HG03066 (cell line): ENCODE measurements around the gene TEAD1.

Source experiments
- ATAC-seq: cut with Tn5 transposase; IDR thresholded peaks from one replicate; pipeline ENCODE4 v1.9.1; 2021; ENCODE audit warnings: low read depth; ENCODE audit not compliant: unreplicated experiment

The TEAD1 gene

GRCh38 chr11:12664385-12664784, 9.8 kb upstream of the TEAD1 start:
- ATAC-seq: no peak

GRCh38 chr11:12666915-12667314, 7.3 kb upstream of the TEAD1 start:
- no peak for ATAC-seq

- no peak for ATAC-seq
Observed at GRCh38 chr11:12667646-12668045, 6.6 kb upstream of the TEAD1 start.

- ATAC-seq: no peak
Observed at GRCh38 chr11:12668166-12668565, 6.1 kb upstream of the TEAD1 start.

- ATAC-seq: no peak
Observed at GRCh38 chr11:12669930-12670329, 4.3 kb upstream of the TEAD1 start.

- no peak for ATAC-seq
Observed at GRCh38 chr11:12671370-12671769, 2.9 kb upstream of the TEAD1 start.

- no peak for ATAC-seq
Observed at GRCh38 chr11:12673601-12673923, 659 bp upstream of the TEAD1 start.

GRCh38 chr11:12674571-12674935, 332 bp downstream of the TEAD1 start:
- peak; percentile 26 for ATAC-seq

- no peak for ATAC-seq
Observed at GRCh38 chr11:12674936-12675696, 895 bp downstream of the TEAD1 start.

GRCh38 chr11:12675951-12676711, 1.9 kb downstream of the TEAD1 start:
- no peak for ATAC-seq

GRCh38 chr11:12677131-12677530, 2.9 kb downstream of the TEAD1 start:
- ATAC-seq: no peak

- ATAC-seq: no peak
Observed at GRCh38 chr11:12678092-12678491, 3.9 kb downstream of the TEAD1 start.

GRCh38 chr11:12678991-12679390, 4.8 kb downstream of the TEAD1 start:
- ATAC-seq: no peak

GRCh38 chr11:12679471-12679870, 5.2 kb downstream of the TEAD1 start:
- ATAC-seq: no peak

- no peak for ATAC-seq
Observed at GRCh38 chr11:12680246-12680939, 6.2 kb downstream of the TEAD1 start.

- ATAC-seq: no peak
Observed at GRCh38 chr11:12680940-12681258, 6.7 kb downstream of the TEAD1 start.

GRCh38 chr11:12681466-12681865, 7.2 kb downstream of the TEAD1 start:
- ATAC-seq: no peak

- no peak for ATAC-seq
Observed at GRCh38 chr11:12682288-12682687, 8.1 kb downstream of the TEAD1 start.

GRCh38 chr11:12682737-12683500, 8.7 kb downstream of the TEAD1 start:
- ATAC-seq: no peak

- no peak for ATAC-seq
Observed at GRCh38 chr11:12683874-12684273, 9.7 kb downstream of the TEAD1 start.

GRCh38 chr11:12684315-12684714, 10.1 kb downstream of the TEAD1 start:
- no peak for ATAC-seq
